SK-N-SH treated with all-trans-retinoic acid at 6 μM for 48 hours (cell line): ENCODE data around the gene SMAD3.

Experiments
- ISL1 ChIP-seq: fragments of 250-450 bp; sonication (Bioruptor Pico); IDR thresholded peaks from 2 replicates; pipeline ENCODE4 v2.1.2; 2022; ENCODE audit warnings: mild to moderate bottlenecking, moderate library complexity
- OSR1 ChIP-seq: fragments of 250-450 bp; sonication (Bioruptor Pico); IDR thresholded peaks from 2 replicates; pipeline ENCODE4 v1.8.0; 2022; ENCODE audit warnings: moderate library complexity, mild to moderate bottlenecking, inconsistent platforms

DNA sequence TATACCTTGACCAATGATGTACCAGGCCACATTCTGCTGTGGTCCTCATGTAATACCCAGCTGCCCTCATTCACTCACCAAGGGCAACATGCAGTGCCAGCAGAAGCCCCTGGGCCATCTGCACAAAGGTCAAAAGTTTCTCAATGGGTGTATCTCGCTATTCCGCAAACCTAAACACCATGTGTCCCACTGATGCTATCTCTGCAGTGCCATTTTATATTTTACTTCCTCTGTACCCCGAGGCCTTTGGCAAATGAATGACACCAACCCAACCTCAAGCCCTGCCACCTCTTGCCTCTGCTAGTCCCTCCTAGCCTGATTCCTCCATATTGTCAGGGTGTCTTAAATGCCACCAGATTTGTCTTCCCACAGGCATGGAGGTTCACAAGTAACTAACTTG lies 129.9 kb downstream of the SMAD3 start:
- TF ChIP-seq ISL1 (CRISPR knock-in tag) (no peak), OSR1 (CRISPR knock-in tag) (no peak)
